Lower leg skin (tissue), 4 donors: ENCODE data around the gene BICRAL. TPM values are rescaled to one million over a fixed set of nuclear protein-coding genes. Genes with fewer than 3 reads are reported as not detected.

Experiments used
- DNase-seq, 2 donors: peaks; one replicate each; pipeline ENCODE4 v3.0.0-alpha.2; 2019; ENCODE audit warnings: low spot score in 2 of 2
- H3K4me3 ChIP-seq: fragments of 200-600 bp; sonication (generic); 2 replicates; pipeline ENCODE4 v1.5.1; 2017; ENCODE audit warnings: mild to moderate bottlenecking, low read depth; ENCODE audit not compliant: poor library complexity, severe bottlenecking
- POLR2A ChIP-seq, 2 donors: fragments of 450-650 bp; IDR thresholded peaks; one replicate each; pipeline ENCODE4 v1.6.1; 2016 to 2017; ENCODE audit warnings: antibody characterized with exemption in 2 of 2, mild to moderate bottlenecking in 1 of 2, moderate library complexity in 1 of 2
- WGBS, 2 donors: methylation state at CpG; one replicate each; pipeline ENCODE4 v1.1.5; 2018; 5-methylcytosine and 5-hydroxymethylcytosine counted together
- intact Hi-C: fragments of 100-400 bp; cut with DNase I; formaldehyde crosslinking; loops from one replicate; pipeline ENCODE4 v1.15.0; 2023; ENCODE audit warnings: low total_unique reads
- total RNA-seq, 4 donors: library from RNA; depleted of rRNA; stranded (reverse); fragments of >200 nt; gene quantifications; one replicate each; pipeline ENCODE4 v1.1.0, GENCODE V29; 2016
- TF ChIP-seq, protein P1 (sequence below), 3 donors: fragments of 450-650 bp; IDR thresholded peaks; one replicate each; pipeline ENCODE4 v1.5.1; 2016; ENCODE audit warnings: antibody characterized with exemption in 3 of 3, mild to moderate bottlenecking in 3 of 3, moderate library complexity in 2 of 3

BICRAL gene
- total RNA-seq, 4 donors from 2014 or later: 19.4 to 23.4 (median 20.5) TPM

DNA sequence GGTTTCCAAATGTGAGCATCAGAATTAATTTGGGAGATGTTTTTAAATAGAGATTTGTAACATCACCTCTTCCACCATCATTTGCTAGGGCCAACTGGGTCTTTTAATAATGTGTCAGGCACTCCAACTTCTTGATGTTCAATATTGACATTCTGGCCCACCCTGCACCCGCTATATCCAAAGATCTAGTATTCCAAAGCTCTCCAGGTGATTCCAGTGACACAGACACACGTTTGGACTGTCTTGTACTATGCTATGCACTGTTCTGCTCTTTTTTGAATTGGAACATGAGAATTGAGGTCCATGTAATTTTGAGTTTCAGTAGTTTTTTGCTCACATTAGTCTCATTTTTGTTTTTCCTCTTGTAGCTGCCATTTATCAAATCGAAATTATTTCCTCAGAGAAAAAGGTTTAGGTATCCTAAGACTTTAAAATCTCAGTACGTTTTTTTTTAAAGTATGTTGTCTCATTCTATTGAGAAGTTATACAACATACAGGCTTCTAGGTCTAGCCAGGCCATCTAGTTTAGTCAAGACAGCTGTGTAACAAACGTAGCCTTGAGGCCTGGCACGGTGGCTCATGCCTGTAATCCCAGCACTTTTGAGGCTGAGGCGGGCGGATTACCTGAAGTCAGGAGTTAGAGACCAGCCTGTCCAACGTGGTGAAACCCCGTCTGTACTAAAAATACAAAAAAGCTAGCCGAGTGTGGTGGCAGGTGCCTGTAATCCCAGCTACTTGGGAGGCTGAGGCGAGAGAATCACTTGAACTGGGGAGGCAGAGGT lies 3.1 kb downstream of the BICRAL start:
- no peak for DNase-seq
- no peak for TF ChIP-seq POLR2A (IDR thresholded peaks at IDR 0.05)
- TF ChIP-seq, protein P1, sequence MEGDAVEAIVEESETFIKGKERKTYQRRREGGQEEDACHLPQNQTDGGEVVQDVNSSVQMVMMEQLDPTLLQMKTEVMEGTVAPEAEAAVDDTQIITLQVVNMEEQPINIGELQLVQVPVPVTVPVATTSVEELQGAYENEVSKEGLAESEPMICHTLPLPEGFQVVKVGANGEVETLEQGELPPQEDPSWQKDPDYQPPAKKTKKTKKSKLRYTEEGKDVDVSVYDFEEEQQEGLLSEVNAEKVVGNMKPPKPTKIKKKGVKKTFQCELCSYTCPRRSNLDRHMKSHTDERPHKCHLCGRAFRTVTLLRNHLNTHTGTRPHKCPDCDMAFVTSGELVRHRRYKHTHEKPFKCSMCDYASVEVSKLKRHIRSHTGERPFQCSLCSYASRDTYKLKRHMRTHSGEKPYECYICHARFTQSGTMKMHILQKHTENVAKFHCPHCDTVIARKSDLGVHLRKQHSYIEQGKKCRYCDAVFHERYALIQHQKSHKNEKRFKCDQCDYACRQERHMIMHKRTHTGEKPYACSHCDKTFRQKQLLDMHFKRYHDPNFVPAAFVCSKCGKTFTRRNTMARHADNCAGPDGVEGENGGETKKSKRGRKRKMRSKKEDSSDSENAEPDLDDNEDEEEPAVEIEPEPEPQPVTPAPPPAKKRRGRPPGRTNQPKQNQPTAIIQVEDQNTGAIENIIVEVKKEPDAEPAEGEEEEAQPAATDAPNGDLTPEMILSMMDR (IDR thresholded peaks at IDR 0.05): no peak
- 36 to 44% methylated on average over 12 of the region's 12 CpGs for WGBS, 2 donors
- H3K4me3 ChIP-seq: peak overlapping the region; percentile 64
- intact Hi-C loops: no loop called here

GRCh38 chr6:42786525-42786985 lies 4.7 kb downstream of the BICRAL start:
- no peak overlapping the region for H3K4me3 ChIP-seq
- intact Hi-C loops: no loop called here
- 59 to 71% methylated on average over 3 of the region's 3 CpGs for WGBS, 2 donors
- no peak for TF ChIP-seq POLR2A (IDR thresholded peaks at IDR 0.05)
- TF ChIP-seq, protein P1 (IDR thresholded peaks at IDR 0.05): no peak
- no peak for DNase-seq

GRCh38 chr6:42787063-42787472 lies 5.2 kb downstream of the BICRAL start:
- no peak for DNase-seq
- 76 to 87% methylated on average over 2 of the region's 2 CpGs for WGBS, 2 donors
- intact Hi-C loops: no loop called here
- no peak overlapping the region for H3K4me3 ChIP-seq
- no peak for TF ChIP-seq POLR2A (IDR thresholded peaks at IDR 0.05)
- TF ChIP-seq, protein P1 (IDR thresholded peaks at IDR 0.05): no peak

DNA sequence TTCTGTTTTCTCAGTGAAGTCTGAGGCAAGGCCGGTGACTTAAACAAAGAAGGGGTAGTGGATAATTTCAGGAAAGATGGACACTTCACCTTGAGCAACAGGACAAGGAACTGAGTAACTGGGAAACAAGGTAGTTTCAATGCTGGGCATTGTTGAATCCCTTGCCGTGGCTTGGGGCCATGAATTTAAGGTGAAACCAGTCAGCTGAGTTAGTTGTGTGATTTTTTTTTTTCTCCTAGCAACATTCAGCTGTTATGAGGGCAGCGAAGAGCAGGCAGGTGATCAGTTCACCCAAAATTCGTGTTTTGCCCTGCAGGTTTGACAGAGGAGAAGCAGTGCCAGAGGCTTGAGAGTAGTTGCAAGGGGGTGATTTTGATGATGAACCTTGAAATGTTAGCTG lies 6.8 kb downstream of the BICRAL start:
- TF ChIP-seq POLR2A (IDR thresholded peaks at IDR 0.05): no peak
- TF ChIP-seq, protein P1 (IDR thresholded peaks at IDR 0.05): no peak
- 49 to 61% methylated on average over 4 of the region's 4 CpGs for WGBS, 2 donors
- intact Hi-C loops: no loop called here
- no peak for DNase-seq
- H3K4me3 ChIP-seq: no peak overlapping the region

DNA sequence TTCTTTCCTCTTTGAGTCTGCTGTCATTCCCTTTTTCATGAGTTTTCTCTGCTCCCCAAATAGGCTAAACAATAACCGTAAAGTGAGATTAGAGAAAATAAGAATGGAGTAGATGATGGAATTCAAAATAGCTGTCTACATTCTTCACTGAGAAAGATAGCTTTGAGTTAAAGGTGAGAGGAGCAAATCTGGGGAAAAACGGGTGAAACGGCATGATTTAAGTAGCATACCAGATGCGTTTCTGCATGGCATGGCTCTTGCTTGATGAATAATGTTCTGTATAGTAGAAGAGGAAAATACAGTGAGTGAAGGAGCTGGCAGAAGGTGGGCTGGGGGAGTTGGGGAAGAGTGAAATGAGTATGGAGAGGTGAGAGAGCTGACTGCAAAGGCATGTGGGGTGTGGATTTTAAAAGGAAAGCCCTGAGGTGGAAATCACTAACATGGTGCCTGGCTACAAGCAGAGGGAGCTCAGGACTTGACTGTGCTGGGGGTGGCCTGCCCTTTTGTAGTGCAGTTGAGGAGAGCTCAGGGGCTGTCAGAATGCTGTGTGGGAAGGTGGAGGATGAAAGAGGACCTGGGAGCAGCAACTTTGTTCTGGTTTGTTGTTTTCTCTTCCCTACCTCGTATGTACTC lies 8.8 kb downstream of the BICRAL start:
- no peak overlapping the region for H3K4me3 ChIP-seq
- 41 to 47% methylated on average over 5 of the region's 5 CpGs for WGBS, 2 donors
- no peak for DNase-seq
- TF ChIP-seq, protein P1 (IDR thresholded peaks at IDR 0.05): no peak
- TF ChIP-seq POLR2A (IDR thresholded peaks at IDR 0.05): no peak
- intact Hi-C loops: no loop called here
